Activated CD8-positive, alpha-beta memory T cell treated with anti-CD3 and anti-CD28 coated beads for 36 hours (primary cell): ENCODE results near the gene SMAD6. TPM values are rescaled to one million over a fixed set of nuclear protein-coding genes. Genes with fewer than 3 reads are reported as not detected.

ENCODE experiments used
- CTCF ChIA-PET: fragments of 350-600 bp; sonication (Branson Sonifier 250); formaldehyde crosslinking; loops from one replicate; lab custom pipeline; 2021; ENCODE audit warnings: antibody characterized with exemption; lab: Charles Lee
- POLR2A ChIA-PET: fragments of 350-600 bp; sonication (Branson Sonifier 250); formaldehyde crosslinking; loops from one replicate; lab custom pipeline; 2021; ENCODE audit warnings: antibody characterized with exemption; lab: Charles Lee
- total RNA-seq, 2 experiments: library from RNA; stranded (reverse); gene quantifications; one replicate each; pipeline ENCODE4 v1.2.3, GENCODE V29; 2021

The SMAD6 gene
- total RNA-seq, 2 experiments from 2014 or later, result 0.04 TPM

DNA sequence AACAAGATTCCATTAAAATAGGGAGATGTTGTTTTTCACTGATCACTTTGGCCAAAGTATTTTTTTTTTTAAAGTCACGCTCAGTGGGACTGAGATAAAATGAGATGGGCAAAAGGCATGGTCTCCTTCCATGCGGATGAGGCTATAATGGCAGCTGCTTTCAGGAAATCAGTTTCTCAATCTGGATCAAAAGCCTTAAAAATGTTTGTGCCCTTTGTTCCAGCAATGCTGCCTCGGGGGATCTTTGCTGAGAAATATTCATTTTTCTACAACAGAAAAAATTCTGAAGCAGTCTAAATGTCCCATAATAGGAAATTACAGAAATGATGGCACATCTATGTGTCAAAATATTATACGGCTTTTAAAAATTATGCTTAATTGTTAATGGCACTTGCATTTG, 97.2 kb downstream of the SMAD6 start:
- POLR2A ChIA-PET, result no interaction called here

DNA sequence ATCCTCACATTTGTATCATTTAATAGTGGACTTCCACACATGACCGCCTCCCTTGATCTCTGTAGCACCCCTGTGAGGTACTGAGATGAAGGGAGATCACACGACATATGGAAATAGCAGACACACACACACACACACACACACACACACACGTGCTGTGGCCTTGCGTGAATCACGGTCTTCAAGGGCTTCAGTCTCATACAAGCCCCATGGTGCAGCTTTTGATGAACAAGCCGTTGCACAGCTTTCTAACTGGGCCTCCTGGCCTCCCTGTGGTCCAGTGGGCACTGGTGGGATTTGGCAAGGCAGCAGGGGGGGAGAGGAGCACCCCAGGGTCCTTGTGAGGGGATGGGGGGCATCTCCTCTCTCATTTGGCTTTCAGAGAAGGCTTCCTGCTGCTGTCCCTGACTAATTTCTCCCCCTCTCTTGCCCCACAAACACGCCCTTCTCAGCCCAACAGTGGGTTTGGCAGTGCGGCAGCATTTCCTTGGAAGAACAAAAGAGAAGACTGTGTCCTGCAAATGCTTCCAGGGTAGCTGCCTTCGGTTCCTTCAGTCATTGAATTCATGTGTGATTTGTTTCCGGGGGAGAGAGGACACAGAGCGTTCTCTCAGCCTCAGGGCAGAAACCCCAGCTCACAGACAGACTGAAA, 98.7 kb downstream of the SMAD6 start:
- ChIA-PET CTCF (no interaction called here), POLR2A (no interaction called here)

More for the DNA sequence above, 97.2 kb downstream of the SMAD6 start:
- CTCF ChIA-PET, result no interaction called here

DNA sequence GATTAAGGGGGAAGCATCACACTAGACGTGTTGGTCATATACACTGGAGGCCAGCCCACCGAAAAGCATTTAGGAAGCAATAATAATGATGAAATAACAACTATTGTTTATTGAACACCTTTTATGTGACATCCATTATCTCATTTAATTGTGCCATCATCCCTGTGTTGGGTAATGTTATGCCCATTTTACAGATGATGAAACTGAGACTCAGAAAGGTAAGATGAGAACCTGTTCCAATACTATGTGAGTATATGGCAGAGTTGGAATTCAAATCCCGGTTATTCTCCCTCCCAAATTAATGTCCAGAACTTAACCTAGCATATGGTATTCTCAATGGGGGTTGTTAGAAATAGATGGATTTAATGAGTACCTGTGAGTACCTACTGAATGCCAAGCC, 99.2 kb downstream of the SMAD6 start:
- CTCF ChIA-PET, result no interaction called here
- POLR2A ChIA-PET, result no interaction called here

DNA sequence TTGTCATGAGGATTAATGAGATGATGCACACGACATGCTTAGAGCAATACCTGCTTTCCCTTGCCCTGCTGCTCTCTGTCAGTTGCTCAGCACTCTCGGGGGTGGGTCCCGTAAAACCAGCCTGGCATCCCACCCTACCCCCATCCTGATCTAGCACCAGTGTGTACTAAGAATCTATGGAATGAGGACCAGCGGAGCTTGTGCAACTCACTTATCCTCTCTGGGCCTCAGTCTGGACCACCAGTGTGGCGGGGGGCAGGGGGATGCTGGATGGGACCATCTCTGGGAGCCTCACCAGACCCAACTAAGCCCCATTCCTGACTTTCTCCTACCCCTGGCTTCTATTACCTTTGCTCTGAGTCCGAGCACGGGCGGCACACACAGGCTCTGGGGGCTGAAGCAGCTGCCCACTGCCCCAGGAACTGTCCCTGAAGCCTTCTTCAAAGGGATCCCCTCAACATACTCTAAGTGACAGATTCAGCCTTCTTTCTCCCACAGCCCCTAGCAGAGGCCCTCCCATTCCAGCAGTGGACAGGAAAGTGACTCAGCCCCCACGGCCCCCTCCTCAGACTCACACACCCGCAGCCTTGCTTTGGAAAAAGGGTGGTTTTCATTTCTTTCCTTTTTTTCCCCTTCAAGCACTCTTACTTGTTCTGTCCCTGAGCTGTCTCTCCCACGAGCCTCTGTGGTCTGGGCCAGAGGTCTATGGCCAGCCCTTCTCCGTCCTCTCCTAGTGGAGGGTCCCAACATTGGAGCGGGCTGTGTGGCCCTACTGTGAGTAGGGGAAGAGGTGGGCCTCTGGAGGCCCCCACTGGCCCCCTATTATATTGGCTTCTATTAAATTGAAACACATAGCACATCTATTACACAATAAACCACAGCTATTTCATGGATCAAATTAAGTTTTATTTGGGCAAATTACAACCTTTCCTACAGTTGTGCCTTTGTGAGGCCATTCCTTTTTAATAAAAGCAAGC, 100.3 kb downstream of the SMAD6 start:
- POLR2A ChIA-PET, result no interaction called here
- CTCF ChIA-PET, result no interaction called here

DNA sequence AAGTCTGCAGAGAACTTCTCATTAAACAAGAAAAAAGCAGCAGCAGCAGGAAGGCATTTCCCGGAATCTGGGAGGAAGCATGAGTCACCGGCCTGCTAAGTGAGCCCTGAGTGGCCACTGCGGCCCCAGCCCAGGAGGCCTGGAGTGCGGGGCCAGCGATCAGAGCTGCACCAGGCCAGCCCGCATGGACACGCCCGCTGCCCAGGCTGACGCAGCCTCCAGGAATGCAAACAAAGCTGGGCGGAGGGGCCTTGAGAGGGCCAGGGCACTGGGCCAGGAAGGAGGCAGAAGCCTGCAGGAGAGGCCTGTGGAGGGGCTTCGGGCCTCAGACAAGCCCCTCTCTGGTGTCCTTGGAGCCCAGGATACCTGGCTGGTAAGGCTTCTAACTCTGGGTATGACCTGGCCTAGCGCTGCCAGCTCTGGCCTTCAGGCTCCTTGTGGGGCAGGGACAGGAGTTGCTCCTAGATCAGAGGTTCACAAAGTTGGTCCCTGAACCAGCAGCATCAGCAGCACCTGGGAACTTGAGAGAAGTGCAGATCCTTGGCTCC, 101.2 kb downstream of the SMAD6 start:
- ChIA-PET POLR2A (no interaction called here), CTCF (no interaction called here)

GRCh38 chr15:66803749-66804148, 101.7 kb downstream of the SMAD6 start:
- CTCF ChIA-PET, result no interaction called here

DNA sequence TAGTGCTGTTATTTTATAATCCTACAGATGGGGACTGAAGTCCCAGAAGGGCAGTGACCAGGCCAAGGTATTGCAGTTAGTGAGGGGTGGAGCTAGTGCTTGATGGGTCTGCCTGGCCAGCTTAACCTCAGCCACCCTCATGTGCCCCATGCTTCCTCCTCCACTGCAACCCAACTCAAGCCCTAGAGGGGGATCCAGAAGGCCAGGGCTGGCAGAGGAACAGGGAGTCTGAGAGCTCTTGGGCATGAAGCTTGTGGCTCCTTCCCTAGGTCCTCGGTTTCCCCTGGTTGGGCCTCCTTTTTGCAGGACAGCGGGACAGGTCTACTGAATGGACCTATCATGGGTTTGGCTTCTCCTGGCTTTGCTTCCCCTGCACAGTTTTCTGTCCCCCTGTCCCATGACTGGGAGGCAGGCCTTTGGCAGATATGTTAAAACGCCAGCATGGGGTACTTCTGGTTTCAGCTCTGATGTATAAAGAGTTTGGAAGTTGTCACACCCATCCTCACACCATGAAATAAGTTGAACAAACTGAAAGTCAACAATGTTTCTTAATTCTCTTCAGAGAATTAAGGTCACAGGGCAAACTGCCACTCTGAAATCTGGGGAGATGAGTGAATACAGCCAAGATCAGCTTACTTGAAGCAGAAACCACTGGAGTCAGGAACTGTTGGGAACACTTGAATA, 103.3 kb downstream of the SMAD6 start:
- ChIA-PET CTCF (no interaction called here), POLR2A (no interaction called here)

More at GRCh38 chr15:66803749-66804148, 101.7 kb downstream of the SMAD6 start:
- POLR2A ChIA-PET, result no interaction called here

- POLR2A ChIA-PET, result no interaction called here
Measured at GRCh38 chr15:66808181-66808824, 106.3 kb downstream of the SMAD6 start.

DNA sequence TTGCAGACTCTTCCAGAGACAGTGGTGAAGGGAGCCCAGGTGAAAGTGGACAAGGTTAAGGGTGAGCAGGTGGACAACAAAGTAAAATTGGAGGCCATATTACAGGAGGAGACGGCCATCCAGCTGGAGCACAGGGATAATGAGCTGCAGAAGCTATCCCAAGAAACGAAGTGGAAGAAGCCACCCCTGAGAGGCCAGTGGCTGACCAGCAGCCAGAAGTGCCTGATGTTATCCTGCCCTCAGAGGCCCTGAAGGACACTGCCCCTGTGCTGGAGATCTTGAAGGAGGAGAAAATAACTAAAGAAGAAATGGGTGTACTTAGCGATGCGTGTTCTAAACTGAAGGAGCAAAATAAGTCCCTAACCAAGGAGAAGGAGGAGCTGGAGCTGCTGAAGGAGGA, 107.6 kb downstream of the SMAD6 start:
- ChIA-PET POLR2A (no interaction called here), CTCF (no interaction called here)

More at GRCh38 chr15:66808181-66808824, 106.3 kb downstream of the SMAD6 start:
- CTCF ChIA-PET, result no interaction called here

DNA sequence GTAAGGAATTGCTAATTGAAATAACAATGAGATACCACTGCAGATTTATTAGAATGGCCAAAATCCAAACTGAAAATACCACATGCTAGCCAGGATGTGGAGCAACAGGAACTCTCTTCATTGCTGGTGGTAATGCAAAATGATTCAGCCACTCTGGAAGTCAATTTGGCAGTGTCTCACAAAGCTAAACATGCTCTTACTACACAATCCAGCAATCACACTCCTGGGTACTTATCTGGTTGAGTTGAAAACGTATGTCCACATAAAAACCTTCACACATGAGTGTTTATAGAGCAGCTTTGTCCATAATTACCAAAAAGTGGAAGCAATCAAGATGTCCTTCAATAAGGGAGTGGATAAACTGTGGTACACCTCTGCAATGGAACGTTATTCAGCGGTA, 113.3 kb downstream of the SMAD6 start:
- CTCF ChIA-PET, result no interaction called here
- POLR2A ChIA-PET, result no interaction called here

DNA sequence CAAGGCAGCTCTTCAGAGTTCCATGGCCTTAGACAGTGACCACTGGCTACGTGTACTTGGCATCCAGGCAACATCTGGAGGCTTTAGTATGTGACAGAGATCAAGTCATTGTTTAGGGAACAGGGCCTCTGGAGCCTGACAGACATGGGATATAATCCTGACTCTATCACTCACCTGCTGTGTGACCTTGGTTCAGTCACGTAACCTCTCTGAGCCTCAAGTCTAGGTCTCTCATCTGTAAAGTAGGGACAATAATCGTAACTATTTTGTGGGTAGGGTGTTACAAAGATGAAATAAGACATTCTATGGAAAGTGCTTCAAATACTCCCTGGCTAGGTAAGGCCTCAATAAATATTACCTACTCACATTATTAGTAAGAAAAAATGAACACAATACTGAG, 114.2 kb downstream of the SMAD6 start:
- ChIA-PET CTCF (no interaction called here), POLR2A (interaction anchor here (0.7 kb wide), 1 partner anchor 245 kb away, joined by 3 read pairs; no protein-coding TSS in a partner anchor)

- ChIA-PET POLR2A (no interaction called here), CTCF (no interaction called here)
Measured at GRCh38 chr15:66819084-66819483, 117.0 kb downstream of the SMAD6 start.

DNA sequence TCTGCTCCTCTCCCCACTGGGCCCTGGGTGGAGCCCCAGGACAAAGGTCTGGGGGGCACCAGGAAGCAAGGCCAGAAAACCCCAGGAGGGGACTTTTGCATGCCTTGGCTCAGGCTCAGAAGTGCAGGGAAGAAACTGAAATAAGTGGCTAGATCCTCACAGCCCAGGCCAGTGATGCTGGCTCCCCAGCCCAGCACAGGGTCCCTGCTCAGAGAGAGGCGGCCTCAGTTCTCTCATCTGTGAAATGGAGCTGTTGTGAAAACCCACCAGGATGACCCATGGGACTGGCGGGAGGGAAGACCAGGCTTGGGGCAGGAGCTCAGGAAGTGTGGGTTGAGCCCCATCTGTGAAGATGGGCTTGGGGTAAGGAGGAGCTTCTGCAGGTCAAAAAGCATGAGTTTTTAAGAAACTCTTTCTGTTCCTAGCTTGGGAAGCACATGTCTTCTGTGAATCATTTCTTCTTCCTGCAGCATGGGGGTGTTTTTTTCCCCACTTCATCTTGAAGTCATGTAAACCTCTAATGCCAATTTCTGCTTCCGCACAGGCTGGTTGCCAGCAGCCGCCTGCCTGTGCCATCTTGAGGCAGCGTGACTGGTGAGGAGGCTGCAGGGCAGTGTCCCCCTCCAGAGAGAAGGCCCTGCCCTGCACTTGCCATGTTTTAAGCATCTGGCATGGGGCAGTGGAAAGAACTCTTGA, 118.6 kb downstream of the SMAD6 start:
- ChIA-PET CTCF (no interaction called here), POLR2A (no interaction called here)

DNA sequence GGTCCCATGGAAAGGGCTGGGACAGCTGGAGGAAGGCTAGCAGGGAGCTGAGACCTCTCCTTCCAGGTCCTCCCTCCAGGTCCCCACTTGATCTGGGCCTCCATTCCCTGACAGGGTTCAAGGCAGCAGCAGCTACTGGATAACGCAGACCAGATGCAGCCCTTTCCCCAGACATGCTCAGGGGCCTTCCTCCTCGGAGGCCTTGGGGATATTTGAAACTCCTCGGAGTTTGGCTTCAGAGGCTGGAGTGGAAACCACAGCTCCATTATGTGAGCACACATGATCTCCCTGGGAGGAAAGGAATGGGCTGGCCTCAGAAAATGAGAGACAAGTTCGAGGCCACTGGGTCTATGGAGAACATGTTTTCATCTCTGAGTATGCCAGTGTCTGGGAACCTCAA, 119.3 kb downstream of the SMAD6 start:
- ChIA-PET POLR2A (no interaction called here), CTCF (no interaction called here)

GRCh38 chr15:66822114-66822513, 120.1 kb downstream of the SMAD6 start:
- CTCF ChIA-PET, result no interaction called here
- POLR2A ChIA-PET, result no interaction called here

DNA sequence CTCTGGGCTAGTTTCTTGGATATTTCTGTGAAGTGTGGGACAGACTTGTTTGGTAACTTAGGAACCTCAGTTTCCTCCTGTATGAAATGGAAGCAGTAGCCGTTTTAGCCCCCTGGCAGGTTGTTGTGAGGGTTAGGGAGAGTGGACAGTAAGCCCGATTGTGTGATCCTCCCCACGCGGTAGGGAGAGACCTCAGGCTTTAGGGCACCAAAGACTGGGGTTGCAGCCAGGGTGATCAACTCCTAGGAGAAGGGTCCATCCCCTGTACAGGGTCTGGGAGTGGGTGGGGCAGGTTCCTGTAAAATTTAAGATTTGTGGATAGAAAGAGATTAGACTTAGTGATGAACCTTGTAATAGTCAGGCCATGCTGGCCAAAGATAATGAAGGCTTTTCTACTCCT, 120.5 kb downstream of the SMAD6 start:
- ChIA-PET POLR2A (no interaction called here), CTCF (interaction anchor here (1.9 kb wide), 1 partner anchor 29 kb away, joined by 6 read pairs; no protein-coding TSS in a partner anchor)

GRCh38 chr15:66823601-66824000, 121.6 kb downstream of the SMAD6 start:
- ChIA-PET CTCF (interaction anchor here (1.9 kb wide), 1 partner anchor 28 kb away, joined by 6 read pairs; no protein-coding TSS in a partner anchor), POLR2A (no interaction called here)

GRCh38 chr15:66824424-66824823, 122.4 kb downstream of the SMAD6 start:
- ChIA-PET POLR2A (no interaction called here), CTCF (interaction anchor here (1.9 kb wide), 1 partner anchor 28 kb away, joined by 6 read pairs; no protein-coding TSS in a partner anchor)

GRCh38 chr15:66825139-66825538, 123.1 kb downstream of the SMAD6 start:
- POLR2A ChIA-PET, result no interaction called here
- CTCF ChIA-PET, result no interaction called here
